HFF-Myc (cell line): ENCODE data around the gene DDIT4.
A peak's percentile ranks its signal among the peaks of the same experiment; 100 is the strongest.

Experiments
- DNase-seq: peaks from one replicate; pipeline ENCODE4 v3.0.0-alpha.2; 2011; ENCODE audit warnings: low read depth; ENCODE audit errors: extremely low read depth
- H3K4me3 ChIP-seq: replicated peaks from 2 replicates; pipeline ENCODE4 v1.5.1; 2011; ENCODE audit warnings: low read depth, mild to moderate bottlenecking, control low read depth, low read length
- TF ChIP-seq, protein P1 (sequence below): IDR thresholded peaks from 2 replicates; pipeline ENCODE4 v1.5.1; 2012; ENCODE audit warnings: mild to moderate bottlenecking, low read depth, low read length, control low read depth; ENCODE audit errors: missing control alignments

Gene DDIT4

GRCh38 chr10:72315054-72315453 is 41.3 kb downstream of the DDIT4 start:
- TF ChIP-seq, protein P1, sequence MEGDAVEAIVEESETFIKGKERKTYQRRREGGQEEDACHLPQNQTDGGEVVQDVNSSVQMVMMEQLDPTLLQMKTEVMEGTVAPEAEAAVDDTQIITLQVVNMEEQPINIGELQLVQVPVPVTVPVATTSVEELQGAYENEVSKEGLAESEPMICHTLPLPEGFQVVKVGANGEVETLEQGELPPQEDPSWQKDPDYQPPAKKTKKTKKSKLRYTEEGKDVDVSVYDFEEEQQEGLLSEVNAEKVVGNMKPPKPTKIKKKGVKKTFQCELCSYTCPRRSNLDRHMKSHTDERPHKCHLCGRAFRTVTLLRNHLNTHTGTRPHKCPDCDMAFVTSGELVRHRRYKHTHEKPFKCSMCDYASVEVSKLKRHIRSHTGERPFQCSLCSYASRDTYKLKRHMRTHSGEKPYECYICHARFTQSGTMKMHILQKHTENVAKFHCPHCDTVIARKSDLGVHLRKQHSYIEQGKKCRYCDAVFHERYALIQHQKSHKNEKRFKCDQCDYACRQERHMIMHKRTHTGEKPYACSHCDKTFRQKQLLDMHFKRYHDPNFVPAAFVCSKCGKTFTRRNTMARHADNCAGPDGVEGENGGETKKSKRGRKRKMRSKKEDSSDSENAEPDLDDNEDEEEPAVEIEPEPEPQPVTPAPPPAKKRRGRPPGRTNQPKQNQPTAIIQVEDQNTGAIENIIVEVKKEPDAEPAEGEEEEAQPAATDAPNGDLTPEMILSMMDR = no peak
- no peak for DNase-seq
- H3K4me3 ChIP-seq = no peak overlapping the region

- TF ChIP-seq, protein P1 = no peak
- H3K4me3 ChIP-seq = no peak overlapping the region
- DNase-seq = peak; percentile 50
Measured at GRCh38 chr10:72315611-72316385, 42.1 kb downstream of the DDIT4 start.

- TF ChIP-seq, protein P1 = no peak
- no peak for DNase-seq
- no peak overlapping the region for H3K4me3 ChIP-seq
Measured at GRCh38 chr10:72316386-72316700, 42.6 kb downstream of the DDIT4 start.

DNA sequence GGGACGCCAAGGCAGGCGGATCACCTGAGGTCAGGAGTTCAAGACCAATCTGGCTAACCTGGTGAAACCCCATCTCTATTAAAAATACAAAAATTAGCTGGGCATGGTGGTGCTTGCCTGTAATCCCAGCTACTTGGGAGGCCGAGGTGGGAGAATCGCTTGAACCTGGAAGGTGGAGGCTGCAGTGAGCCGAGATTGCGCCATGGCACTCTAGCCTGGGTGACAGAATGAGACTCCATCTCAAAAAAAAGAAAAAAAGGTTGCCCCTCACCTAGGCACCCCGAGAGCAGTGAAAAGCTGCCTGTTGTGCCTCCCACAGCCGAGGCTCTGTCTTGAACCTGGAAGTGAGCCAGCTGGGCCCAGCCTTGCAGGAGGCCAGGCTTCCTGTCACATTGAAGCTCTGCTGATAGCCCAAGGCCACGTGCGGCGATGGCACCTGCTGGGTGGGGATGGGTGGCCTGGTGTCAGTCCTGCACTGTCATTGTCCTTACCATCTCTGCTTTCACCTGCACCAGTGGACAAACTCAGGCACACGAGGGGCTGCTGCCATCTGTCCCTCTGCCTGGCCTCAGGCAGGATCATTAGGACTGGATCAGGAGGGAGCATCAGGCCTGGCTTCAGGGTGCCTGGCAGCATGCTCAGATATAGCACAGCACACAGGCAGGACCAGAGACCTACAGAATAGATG is 43.2 kb downstream of the DDIT4 start:
- DNase-seq = no peak

GRCh38 chr10:72318418-72319262 is 44.9 kb downstream of the DDIT4 start:
- peak overlapping the region; percentile 33; the same call in 1 of the 2 replicates for H3K4me3 ChIP-seq
- DNase-seq = no peak

More for the DNA sequence above, 43.2 kb downstream of the DDIT4 start:
- no peak overlapping the region for H3K4me3 ChIP-seq
- TF ChIP-seq, protein P1 = no peak

DNA sequence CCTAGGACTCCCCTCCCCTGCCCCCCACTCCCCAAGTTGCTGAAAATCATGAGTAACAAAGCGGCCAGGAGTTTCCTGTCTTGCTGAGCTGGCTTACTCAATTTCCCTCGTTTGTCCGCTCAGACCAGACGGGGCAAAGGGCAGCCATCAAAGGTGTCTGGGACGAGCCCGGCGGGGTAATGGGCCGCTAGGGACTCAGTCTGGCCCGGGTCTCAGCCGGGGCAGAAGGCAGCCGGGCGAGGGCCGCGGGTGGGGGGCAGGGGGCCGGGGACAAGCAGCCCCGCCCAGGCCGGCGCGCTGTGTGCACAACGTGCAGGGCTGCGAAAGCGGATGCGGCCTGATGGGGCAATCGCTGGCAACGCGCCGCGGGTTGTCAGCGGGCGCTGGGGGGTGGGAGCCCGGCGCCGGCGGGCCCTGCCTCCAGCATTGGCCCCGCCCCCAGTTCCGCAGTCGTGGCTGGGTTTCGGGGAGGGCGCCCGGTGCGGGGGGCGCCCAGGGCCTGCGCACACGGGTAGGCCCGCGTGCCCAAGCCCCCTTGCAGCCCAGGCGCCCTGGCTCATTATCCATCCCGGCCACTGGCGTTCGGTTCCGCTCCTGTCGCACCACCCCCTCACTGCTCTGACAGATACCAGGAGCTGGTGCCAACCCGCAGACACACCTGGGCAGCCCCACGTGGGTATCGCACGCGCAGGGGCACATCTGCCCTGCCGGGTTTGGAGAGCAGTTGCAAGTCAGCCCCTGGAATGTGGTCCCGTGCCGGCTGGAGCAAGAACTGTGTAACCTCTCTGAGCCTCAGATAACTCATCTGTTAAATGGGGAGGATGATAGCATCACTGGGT is 45.9 kb downstream of the DDIT4 start:
- TF ChIP-seq, protein P1 = no peak
- H3K4me3 ChIP-seq = peak overlapping the region; percentile 33
- peak; percentile 61 for DNase-seq

More at GRCh38 chr10:72318418-72319262, 44.9 kb downstream of the DDIT4 start:
- TF ChIP-seq, protein P1 = no peak
